AG09319 (cell line): ENCODE data around the gene PDCD2L.
"Not testable (repeated sequence)": the region's sequence is repeated elsewhere in the genome, so short reads cannot be mapped to it uniquely, and the experiment has no call there.

Source experiments
- DNase-seq: peaks from one replicate; pipeline ENCODE4 v3.0.0-alpha.2; 2010; ENCODE audit warnings: low read depth; ENCODE audit errors: extremely low read depth
- TF ChIP-seq, protein P1 (sequence below): IDR thresholded peaks from 2 replicates; pipeline ENCODE4 v1.5.1; 2011; ENCODE audit warnings: low read depth, mild to moderate bottlenecking, inconsistent platforms, low read length, moderate library complexity

PDCD2L gene

DNA sequence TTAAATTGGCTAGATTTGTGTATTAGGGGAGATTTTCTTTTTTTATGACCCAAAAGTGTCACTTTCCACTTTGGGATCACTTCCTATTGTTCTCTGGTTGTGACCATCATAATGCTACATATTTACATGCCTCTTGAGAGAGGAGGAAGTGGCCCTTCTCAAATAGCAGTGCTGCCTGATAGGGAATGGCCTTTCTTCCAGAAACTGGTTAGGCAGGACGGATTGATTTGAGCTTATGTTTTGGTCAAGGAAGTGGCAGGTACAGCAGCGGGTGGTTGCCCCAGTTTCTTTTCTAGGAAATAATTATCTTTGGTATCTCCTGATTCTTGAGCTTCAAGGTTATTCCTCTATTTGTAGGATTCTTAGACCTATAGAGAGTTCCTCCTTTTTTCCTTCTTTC is 55.4 kb downstream of the PDCD2L start:
- DNase-seq: no peak

DNA sequence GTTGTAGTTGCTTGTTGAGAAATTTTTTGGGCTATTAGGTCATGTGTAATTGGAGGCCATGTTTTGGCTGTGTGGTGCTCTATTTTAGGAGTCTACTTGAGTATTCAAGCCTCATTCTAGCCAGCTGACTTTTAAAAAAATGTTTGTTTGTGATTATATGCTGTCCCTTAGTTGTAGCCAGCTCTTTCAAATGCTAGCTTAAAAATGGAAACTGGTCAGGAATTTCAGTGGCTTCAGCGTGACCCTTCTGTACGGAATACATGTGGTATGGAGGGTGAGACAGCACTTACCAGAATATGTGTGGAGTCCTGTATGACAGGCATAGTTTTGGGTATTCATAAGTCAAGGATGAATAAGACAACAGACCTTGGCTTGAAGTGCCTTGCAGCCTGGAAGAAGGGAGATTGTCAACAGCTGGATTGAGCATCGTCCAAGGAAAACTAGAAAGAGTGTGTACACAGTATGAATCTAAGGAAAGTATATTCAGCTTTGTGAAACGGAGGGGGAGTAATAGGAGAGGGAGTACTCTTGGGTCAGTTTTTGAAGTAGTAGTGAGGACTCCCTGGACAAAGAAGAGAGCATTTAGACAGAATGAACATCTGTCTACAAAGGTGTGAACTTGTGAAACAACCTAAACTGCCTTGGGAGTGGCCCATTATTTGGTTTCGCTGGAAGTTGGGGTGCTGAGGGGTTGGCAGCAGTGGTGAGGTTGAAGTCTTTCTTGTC is 57.3 kb downstream of the PDCD2L start:
- DNase-seq: no peak
- TF ChIP-seq, protein P1, sequence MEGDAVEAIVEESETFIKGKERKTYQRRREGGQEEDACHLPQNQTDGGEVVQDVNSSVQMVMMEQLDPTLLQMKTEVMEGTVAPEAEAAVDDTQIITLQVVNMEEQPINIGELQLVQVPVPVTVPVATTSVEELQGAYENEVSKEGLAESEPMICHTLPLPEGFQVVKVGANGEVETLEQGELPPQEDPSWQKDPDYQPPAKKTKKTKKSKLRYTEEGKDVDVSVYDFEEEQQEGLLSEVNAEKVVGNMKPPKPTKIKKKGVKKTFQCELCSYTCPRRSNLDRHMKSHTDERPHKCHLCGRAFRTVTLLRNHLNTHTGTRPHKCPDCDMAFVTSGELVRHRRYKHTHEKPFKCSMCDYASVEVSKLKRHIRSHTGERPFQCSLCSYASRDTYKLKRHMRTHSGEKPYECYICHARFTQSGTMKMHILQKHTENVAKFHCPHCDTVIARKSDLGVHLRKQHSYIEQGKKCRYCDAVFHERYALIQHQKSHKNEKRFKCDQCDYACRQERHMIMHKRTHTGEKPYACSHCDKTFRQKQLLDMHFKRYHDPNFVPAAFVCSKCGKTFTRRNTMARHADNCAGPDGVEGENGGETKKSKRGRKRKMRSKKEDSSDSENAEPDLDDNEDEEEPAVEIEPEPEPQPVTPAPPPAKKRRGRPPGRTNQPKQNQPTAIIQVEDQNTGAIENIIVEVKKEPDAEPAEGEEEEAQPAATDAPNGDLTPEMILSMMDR: no peak

More for the DNA sequence above, 55.4 kb downstream of the PDCD2L start:
- TF ChIP-seq, protein P1: no peak

DNA sequence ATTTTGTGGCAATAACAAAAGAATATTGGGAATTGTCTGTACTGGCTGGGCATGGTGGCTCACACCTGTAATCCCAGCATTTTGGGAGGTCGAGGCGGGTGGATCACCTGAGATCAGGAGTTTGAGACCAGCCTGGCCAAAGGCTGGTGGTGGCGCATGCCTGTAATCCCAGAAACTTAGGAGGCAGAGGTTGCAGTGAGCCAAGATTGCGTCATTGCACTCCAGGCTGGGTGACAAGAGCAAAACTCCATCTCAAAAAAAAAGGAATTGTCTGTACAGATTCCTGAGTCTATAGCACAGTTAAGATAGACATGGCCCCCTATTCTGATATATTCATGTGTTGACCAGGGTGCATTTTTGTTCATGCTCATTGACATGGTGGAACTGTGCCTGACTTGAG is 60.6 kb downstream of the PDCD2L start:
- DNase-seq: not testable (repeated sequence)

DNA sequence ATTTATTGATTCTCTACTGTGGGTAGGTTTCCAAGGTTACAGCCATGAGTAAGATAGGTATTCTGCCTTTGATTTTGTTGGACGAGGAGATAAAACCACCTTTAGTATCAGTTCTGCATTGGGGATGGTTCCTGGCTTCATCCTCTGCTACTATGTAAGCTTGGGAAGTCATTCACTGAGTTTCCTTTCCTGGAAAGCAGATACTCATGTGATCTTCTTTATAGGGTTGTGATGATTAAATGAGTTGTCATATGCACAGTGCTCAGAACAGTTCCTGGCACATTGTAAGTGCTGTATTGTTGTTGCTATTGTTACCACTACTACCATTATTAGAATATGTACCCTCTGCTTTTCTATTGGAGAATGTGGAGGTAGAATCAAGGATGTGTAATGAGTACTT is 64.2 kb downstream of the PDCD2L start:
- TF ChIP-seq, protein P1: no peak
- DNase-seq: no peak

DNA sequence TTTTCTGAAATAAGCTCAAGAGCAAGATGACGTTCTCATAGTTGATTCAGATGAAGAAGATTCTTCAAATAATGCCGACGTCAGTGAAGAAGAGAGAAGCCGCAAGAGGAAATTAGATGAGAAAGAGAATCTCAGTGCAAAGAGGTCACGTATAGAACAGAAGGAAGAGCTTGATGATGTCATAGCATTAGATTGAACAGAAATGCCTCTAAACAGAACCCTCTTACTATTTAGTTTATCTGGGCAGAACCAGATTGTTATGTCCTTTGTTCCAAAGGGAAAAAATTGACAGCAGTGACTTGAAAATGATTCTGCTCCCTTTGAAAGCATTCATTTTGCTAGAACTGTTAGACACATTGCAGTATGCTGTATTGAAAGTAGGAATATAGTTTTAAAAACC is 64.8 kb downstream of the PDCD2L start:
- DNase-seq: not testable (repeated sequence)

DNA sequence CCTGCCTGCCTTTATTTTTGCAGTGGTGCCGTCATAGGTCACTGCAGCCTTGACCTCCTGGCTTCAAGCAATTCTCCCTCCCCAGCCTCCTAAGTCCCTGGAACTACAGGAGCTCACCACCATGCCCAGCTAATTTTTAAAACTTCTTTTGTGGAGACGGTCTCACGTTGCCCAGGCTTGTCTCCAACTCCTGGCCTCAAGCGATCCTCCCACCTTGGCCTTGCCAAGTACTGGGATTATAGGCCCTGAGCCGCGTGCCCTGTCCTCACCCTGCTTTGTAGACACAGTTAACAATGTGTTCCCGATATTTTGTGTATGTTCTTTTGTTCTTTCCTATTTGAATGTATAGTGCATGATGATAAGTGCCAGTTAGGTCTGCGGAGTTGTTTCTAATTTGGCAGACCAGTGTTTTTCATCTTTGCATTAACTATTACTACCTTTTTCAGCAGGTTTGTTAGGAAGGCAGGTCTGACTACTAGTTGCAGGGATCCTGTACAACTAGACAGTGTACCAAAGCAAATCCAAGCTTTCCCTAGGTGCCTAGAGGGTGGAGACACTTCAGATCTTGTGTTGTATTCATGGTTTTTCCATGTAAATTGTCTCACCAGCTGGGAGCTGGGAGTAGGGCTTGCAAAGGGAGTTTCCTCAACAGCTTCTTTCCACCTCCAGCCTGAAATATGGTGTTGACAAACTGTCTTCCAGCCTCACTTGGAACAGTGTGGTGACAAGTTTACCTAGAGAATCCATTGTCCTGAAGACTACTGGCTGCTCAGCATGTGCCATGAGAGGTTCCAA is 67.9 kb downstream of the PDCD2L start:
- no peak for DNase-seq
- TF ChIP-seq, protein P1: no peak

DNA sequence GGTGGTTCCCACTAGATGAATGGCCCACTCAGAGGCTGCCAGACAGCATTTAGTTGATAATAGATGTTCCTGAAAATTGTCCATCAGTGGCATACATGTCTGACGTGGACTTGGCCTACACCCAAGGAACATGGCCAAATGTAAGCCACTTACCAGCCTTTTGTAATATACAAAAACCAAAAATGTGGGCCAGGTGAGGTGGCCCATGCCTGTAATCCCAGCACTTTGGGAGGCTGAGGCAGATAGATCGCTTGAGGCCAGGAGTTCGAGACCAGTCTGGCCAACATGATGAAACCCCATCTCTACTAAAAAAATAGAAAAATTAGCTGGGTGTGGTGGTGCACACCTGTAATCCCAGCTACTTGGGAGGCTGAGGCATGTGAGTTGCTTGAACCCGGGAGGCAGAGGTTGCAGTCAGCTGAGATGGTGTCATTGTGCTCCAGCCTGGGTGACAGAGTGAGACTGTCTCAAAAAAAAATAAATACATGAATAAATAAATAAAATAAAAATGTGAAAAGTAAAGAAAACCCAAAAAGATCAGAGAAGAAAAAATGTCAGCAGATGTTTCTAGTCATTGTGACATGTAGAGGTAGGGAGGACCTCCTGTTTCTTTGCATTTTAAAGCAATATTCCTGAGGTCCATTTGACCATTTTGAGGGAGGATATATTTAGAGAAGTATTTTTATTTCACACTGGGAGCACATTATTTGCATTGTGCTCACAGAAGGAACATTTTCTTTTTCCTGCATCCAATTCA is 70.2 kb downstream of the PDCD2L start:
- DNase-seq: no peak
- TF ChIP-seq, protein P1: no peak
